ENCODE results near the gene PTPN14. TPM values are rescaled to one million over a fixed set of nuclear protein-coding genes. Genes with fewer than 3 reads are reported as not detected.

PTPN14 gene
- total RNA-seq, 1 donor from 2014 or later: 46.9 TPM

DNA sequence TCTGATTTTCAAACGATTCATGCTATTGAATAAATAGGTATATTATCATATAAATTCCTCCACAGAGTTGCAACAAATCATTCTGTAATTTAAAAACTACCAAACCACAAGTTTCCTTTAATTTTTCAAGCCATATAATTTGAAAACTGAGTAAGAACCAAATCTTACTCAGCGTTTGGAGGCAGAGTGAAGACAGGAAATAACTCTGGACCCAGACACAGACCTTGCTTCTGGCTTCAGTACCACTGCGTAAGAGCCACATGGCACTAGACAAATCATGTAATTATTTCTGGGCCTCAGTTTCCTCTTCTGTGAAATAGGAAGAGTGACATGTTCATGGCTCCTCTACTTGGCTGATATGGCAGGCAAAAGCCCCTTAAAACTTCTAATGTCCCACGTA lies 188.0 kb downstream of the PTPN14 start:
- no peak for DNase-seq

- DNase-seq: no peak
These were observed 189.1 kb downstream of the PTPN14 start for GRCh38 chr1:214362188-214362882.

GRCh38 chr1:214361636-214362035 lies 189.8 kb downstream of the PTPN14 start:
- no peak for DNase-seq

GRCh38 chr1:214360525-214361164 lies 190.8 kb downstream of the PTPN14 start:
- DNase-seq: no peak

GRCh38 chr1:214360116-214360515 lies 191.3 kb downstream of the PTPN14 start:
- DNase-seq: no peak

- no peak for DNase-seq
These were observed 196.8 kb downstream of the PTPN14 start for GRCh38 chr1:214354440-214355148.

DNA sequence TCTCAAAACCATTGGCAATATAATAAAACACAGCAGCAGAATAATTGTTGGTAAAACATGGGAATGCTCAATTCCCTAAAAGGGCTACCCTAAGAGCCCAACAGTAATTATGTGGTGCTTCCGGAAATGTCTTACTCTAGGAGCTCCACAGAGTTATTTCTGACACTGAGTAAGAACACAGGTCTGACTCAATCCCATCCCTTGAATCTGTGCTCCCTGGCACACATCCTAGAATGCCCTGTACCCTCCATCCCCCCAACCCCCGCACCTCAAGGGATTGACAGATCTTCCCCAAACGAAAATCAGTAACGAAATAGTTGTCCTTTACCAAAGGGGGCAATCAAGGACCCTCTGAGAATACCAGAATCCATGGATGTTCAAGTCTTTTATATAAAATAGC lies 198.6 kb downstream of the PTPN14 start:
- no peak for DNase-seq

DNA sequence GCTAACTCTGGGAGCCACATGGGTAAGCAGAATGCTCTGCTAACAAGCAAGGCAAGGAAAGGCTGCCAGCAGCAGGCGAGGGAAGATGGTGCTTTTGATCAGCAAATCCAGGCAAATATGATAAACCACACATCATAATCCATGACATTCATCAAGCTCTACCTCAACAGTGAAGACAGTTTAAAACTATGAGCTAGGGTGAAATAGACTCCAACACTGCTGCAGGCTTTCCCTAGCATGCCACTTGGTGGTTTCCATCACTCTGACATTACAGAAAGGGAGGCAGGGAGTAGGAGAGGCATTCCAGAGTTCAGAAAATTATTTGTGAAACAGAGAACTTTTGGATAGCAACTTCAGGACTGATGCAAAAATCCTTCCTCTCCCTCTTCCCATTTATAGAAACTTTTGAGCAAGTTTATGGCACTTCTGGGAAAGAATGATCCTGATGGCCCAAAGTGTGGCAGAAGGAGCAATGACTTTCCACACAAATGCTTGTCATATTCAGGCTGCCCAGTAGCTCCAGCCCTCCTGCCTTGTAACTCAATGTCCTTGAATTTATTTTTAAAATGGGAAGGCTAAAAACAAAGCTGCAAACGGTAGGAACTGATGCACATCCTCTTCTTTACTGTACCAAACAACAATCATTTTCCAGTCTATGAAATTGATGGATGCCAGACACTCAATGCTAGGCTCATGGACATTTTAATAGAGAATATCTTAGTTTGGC lies 199.7 kb downstream of the PTPN14 start:
- DNase-seq: no peak

DNA sequence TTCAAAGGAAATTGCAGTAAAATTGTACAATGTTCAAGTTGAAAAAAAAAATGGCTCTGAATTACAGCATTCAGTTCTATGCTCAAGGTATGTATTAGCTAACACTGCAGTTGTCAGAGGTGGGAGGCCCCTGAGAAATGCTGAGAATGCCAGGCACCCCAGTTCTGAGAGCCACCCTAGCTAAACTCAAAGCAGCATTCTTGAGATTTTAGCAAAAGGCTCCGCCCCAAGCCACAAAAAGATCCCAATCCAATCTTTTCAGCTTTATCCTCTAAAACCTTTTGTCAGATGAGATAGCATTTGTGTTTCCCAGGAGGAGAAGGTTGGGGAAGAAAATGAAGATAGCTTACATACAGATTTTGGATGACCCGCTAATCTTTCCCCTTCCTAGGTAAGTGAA lies 201.6 kb downstream of the PTPN14 start:
- DNase-seq: no peak

- no peak for DNase-seq
These were observed 202.4 kb downstream of the PTPN14 start for GRCh38 chr1:214349008-214349407.

DNA sequence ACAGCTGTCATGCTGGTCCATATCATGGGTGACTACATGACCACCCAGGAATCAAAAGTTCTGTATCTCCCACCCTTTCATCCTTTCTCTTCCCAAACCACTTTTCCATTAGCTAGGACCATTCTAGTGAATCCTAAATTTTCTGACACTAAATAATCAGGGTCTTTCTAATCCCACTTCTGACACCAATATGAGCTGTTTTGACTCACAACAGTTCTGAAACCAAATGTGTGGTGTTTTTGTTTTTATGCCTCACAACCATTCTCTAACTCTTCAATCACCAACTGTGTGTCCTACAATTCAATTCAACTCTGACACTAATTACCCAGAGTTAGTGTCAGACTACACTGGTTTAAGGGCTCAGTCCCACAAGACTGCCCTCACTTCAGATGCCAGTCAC lies 206.5 kb downstream of the PTPN14 start:
- DNase-seq: no peak

DNA sequence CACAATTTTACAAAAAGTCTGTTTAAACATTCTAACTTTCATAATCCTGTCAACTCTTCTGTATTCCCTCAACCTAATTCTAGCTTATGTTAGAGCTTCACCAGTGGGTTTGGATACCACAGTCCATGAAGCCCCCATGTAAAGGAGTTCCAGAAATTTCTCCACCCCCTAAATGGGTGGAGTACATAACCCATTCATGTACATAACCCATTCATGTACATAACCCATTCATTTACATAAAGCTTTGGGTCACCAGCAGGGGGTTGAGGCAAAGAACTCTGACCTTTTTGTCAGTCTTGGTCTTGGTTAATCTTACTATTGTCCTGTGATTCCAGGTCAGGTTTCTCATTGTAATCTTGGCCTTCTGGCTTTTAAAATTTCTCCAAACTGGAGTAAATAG lies 208.9 kb downstream of the PTPN14 start:
- no peak for DNase-seq

- no peak for DNase-seq
These were observed 209.5 kb downstream of the PTPN14 start for GRCh38 chr1:214341932-214342331.

DNA sequence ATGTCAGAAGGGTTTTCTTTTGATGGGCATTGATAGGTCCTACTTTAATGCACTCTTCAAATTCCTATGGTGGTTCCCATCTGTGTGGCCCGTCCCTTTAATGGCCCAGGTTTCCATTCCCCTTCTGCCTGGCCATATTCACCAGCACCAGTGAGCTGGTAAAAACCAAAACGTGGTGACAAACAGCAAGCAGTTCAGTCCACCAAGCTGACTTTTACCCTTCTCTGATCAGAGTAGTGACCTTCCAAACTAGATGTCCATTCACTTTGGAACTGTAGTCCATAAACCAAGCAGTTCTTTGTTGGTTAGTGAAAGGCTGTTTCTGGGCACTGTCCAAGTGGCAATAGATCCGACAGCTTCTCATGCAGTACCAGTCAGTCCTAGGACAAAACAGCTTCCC lies 209.9 kb downstream of the PTPN14 start:
- no peak for DNase-seq

DNA sequence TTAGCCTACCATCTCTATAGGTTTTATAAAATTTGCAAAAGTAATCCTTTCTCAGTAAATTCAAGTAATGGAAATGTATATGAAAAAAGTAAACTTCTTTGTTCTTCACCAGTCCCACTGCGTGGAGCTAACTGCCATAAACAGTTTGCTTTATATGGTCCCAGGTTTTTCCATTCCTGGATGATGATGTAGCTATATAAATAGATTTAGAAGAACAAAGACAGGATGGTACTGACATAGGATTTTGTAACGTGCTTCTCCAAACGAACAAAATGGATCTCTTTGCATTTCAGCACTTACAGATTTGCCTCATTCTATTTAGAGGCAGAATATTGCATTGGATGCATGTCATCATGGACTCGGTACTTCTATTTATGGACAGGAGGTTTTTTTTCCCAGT lies 213.2 kb downstream of the PTPN14 start:
- no peak for DNase-seq

- DNase-seq: peak; percentile 44
These were observed 213.9 kb downstream of the PTPN14 start for GRCh38 chr1:214337511-214337910.

- DNase-seq: no peak
These were observed 214.4 kb downstream of the PTPN14 start for GRCh38 chr1:214337015-214337414.

GRCh38 chr1:214335567-214335966 lies 215.8 kb downstream of the PTPN14 start:
- DNase-seq: no peak

DNA sequence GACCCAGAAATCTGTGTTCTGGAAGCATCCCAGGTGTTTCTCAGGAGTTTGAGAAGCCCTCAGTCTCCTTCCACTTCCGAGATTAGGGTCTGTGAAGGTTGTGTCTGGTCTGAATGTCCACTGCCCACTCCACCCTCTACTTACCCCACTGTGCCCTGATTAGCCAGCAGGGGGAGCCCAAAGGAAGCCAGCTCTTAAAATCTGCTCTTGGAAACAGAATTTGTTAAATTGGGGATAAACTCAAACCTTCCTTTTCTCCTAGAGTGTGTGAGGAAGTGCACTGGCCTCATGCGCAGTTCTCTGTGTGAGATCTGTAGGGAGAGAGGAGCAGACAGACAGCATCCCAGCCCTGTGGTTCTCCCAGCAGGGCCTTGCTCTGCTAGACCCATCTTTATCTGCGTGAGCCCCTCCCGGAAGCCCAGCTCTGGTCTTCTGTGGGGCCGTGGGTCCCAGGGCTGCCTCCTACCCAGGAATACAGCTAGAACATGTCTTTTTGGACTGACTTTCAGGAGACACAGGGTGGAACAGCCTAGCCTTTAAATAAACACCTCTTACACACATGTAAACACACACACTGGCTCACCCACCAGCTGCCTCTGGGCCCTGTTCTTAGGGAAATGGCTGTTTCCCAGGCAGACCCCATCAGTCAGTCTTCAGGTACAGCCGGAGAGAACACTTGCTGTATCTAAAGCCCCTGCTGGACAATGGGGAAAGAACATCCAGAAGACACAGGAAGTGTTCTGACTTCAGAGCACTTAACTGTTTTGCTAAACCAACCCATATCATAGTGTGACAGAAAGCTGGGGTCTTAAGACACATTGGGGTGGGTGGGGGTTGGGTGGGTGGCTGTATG lies 218.2 kb downstream of the PTPN14 start:
- DNase-seq: peak; percentile 8

DNA sequence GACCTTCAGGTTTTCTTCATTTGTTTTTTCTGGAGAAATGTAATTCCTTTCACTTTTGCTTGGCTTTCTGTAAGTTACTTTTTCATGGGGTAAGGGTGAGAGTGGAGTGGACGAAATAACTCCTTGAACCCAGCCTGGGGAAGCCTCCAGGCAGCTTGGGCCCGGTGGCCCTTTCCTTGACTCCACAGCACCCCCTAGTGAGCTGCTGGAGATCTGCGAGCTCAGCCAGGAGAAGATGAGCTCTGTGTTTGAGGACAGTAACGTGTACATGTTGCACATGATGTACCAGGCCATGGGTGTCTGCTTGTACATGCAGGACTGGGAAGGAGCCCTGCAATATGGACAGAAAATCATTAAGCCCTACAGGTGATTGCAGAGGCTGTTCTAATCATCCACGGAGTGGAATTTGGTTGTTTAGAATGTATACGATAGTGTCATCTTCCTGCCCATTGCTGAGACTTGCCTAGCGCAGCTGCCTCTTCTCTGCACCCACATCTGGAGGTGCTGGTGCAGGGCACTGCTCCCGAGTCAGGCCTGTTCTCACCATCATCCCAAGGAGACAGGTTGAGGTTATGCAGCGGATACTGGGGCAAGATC lies 219.5 kb downstream of the PTPN14 start:
- no peak for DNase-seq

GRCh38 chr1:214331180-214331579 lies 220.2 kb downstream of the PTPN14 start:
- no peak for DNase-seq

GRCh38 chr1:214330715-214331114 lies 220.7 kb downstream of the PTPN14 start:
- no peak for DNase-seq
